Esophagus squamous epithelium (tissue), 4 donors: ENCODE measurements around the gene LSP1.

Experiments
- POLR2A ChIP-seq, 4 donors: fragments of 450-650 bp; IDR thresholded peaks; one replicate each; pipeline ENCODE4 v1.6.1; 2017; ENCODE audit warnings: antibody characterized with exemption in 4 of 4, mild to moderate bottlenecking in 4 of 4, moderate library complexity in 3 of 4
- TF ChIP-seq, protein P1 (sequence below), 6 experiments: fragments of 450-650 bp in 4 of 6; fragments of 200-600 bp in 2 of 6; sonication (generic) in 2 of 6; IDR thresholded peaks; one replicate each; pipeline ENCODE4 v1.5.1; 2016 to 2019; ENCODE audit warnings: antibody characterized with exemption in 6 of 6, mild to moderate bottlenecking in 4 of 6, moderate library complexity in 4 of 6

GRCh38 chr11:1842149-1843097 is 10.5 kb upstream of the LSP1 start:
- TF ChIP-seq, protein P1, sequence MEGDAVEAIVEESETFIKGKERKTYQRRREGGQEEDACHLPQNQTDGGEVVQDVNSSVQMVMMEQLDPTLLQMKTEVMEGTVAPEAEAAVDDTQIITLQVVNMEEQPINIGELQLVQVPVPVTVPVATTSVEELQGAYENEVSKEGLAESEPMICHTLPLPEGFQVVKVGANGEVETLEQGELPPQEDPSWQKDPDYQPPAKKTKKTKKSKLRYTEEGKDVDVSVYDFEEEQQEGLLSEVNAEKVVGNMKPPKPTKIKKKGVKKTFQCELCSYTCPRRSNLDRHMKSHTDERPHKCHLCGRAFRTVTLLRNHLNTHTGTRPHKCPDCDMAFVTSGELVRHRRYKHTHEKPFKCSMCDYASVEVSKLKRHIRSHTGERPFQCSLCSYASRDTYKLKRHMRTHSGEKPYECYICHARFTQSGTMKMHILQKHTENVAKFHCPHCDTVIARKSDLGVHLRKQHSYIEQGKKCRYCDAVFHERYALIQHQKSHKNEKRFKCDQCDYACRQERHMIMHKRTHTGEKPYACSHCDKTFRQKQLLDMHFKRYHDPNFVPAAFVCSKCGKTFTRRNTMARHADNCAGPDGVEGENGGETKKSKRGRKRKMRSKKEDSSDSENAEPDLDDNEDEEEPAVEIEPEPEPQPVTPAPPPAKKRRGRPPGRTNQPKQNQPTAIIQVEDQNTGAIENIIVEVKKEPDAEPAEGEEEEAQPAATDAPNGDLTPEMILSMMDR (IDR thresholded peaks at IDR 0.05) = no peak
- no peak for TF ChIP-seq POLR2A (IDR thresholded peaks at IDR 0.05)
